Common myeloid progenitor, CD34-positive (primary cell): ENCODE data around the gene CNTNAP4.

ENCODE experiments used
- CTCF ChIA-PET: fragments of 350-600 bp; sonication (Branson Sonifier 250); formaldehyde crosslinking; loops from one replicate; lab custom pipeline; 2021; ENCODE audit warnings: antibody characterized with exemption; lab: Charles Lee
- POLR2A ChIA-PET: fragments of 350-600 bp; sonication (Branson Sonifier 250); formaldehyde crosslinking; loops from one replicate; lab custom pipeline; 2021; ENCODE audit warnings: antibody characterized with exemption; lab: Charles Lee
- DNase-seq, 3 donors: peaks; one replicate each; pipeline versions ENCODE4 v3.0.0 to v3.0.0-alpha.2; 2013
- H3K27ac ChIP-seq, 2 experiments: 1 replicate in 1 of 2; 2 replicates in 1 of 2; pipeline ENCODE4 v1.7.0; 2013; ENCODE audit warnings: inconsistent platforms in 2 of 2, low read length in 2 of 2, mild to moderate bottlenecking in 2 of 2, low read depth in 1 of 2, moderate library complexity in 1 of 2; ENCODE audit not compliant: severe bottlenecking in 2 of 2, insufficient read depth in 1 of 2, poor library complexity in 1 of 2
- H3K27me3 ChIP-seq, 5 experiments: replicated peaks in 2 of 5; 1 replicate in 3 of 5; 2 replicates in 2 of 5; pipeline versions ENCODE4 v1.6.1 to v1.7.0; 2013; ENCODE audit warnings: low read length in 4 of 5, mild to moderate bottlenecking in 2 of 5, moderate library complexity in 2 of 5, inconsistent platforms in 1 of 5; ENCODE audit not compliant: insufficient read depth in 5 of 5, control insufficient read depth in 4 of 5
- H3K36me3 ChIP-seq, 4 experiments: 1 replicate in 2 of 4; 2 replicates in 2 of 4; pipeline versions ENCODE4 v1.6.1 to v1.7.0; 2013; ENCODE audit warnings: low read length in 3 of 4, control low read depth in 1 of 4, mild to moderate bottlenecking in 1 of 4; ENCODE audit not compliant: control insufficient read depth in 4 of 4, insufficient read depth in 4 of 4
- H3K4me1 ChIP-seq, 4 experiments: 1 replicate in 3 of 4; 2 replicates in 1 of 4; pipeline versions ENCODE4 v1.6.1 to v1.7.1; 2013; ENCODE audit warnings: low read length in 3 of 4, mild to moderate bottlenecking in 3 of 4, control low read depth in 1 of 4, inconsistent platforms in 1 of 4, moderate library complexity in 1 of 4; ENCODE audit not compliant: control insufficient read depth in 4 of 4, insufficient read depth in 4 of 4; ENCODE audit errors: control extremely low read depth in 1 of 4
- H3K4me3 ChIP-seq, 7 experiments: 1 replicate in 4 of 7; 2 replicates in 3 of 7; pipeline versions ENCODE4 v1.5.1 to v1.7.0; 2013; ENCODE audit warnings: mild to moderate bottlenecking in 7 of 7, low read length in 6 of 7, moderate library complexity in 6 of 7, inconsistent platforms in 2 of 7, low read depth in 2 of 7, control low read depth in 1 of 7; ENCODE audit not compliant: insufficient read depth in 4 of 7, control insufficient read depth in 1 of 7; ENCODE audit errors: extremely low read depth in 1 of 7
- H3K9me3 ChIP-seq, 5 experiments: 1 replicate in 4 of 5; 2 replicates in 1 of 5; pipeline versions ENCODE4 v1.6.1 to v1.7.1; 2013; ENCODE audit warnings: low read length in 4 of 5, mild to moderate bottlenecking in 2 of 5, inconsistent platforms in 1 of 5, low read depth in 1 of 5, moderate library complexity in 1 of 5; ENCODE audit not compliant: control insufficient read depth in 4 of 5, insufficient read depth in 2 of 5; ENCODE audit errors: control extremely low read depth in 1 of 5
- WGBS: methylation state at CpG from one replicate; pipeline ENCODE4 v1.1.5; 2013; ENCODE audit not compliant: insufficient coverage; 5-methylcytosine and 5-hydroxymethylcytosine counted together

The CNTNAP4 gene

DNA sequence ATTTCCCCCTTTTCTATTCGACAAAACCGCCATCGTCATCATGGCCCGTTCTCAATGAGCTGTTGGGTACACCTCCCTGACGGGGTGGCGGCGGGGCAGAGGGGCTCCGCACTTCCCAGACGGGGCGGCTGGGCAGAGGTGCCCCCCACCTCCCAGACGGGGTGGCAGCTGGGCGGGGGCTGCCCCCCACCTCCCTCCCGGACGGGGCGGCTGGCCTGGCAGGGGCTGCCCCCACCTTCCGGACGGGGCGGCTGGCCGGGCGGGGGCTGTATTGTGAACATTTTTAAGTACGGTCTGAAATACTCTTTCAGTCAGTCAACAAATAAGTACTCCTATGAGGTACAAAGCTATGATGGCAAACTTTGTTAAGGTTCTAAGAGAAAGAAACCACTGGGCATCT lies 222.8 kb downstream of the CNTNAP4 start:
- no peaks in the 10 kb centered on the region for H3K27me3 ChIP-seq
- no peaks in the 10 kb centered on the region for H3K4me1 ChIP-seq
- CTCF ChIA-PET, result no interaction called here
- POLR2A ChIA-PET, result no interaction called here
- 100% methylated on average over 7 of the region's 21 CpGs for WGBS
- H3K36me3 ChIP-seq, result no peaks in the 10 kb centered on the region
- DNase-seq, result no peak
- H3K9me3 ChIP-seq, result no peaks in the 10 kb centered on the region
- H3K4me3 ChIP-seq, result no peak overlapping the region
- no peak overlapping the region for H3K27ac ChIP-seq

DNA sequence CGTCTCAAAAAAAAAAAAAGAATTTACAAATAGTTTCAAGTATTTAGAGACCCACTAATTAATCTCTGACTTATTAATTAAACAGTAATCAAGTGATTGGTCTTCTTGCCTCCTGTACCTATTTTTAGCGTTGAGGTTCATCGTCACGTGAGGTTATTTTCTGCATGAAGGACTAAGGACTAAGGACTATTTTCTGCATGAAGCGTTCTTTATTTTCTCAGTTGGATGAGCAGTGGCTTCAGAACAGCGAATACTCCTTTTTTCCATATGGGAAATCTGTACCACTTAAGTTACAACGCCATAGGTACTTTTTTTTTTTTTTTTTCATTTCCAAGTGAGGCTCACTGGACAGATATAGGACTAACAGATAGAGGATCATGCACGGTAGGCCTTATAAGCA lies 224.9 kb downstream of the CNTNAP4 start:
- no peaks in the 10 kb centered on the region for H3K27me3 ChIP-seq
- H3K36me3 ChIP-seq, result no peaks in the 10 kb centered on the region
- H3K4me1 ChIP-seq, result no peaks in the 10 kb centered on the region
- no peak overlapping the region for H3K27ac ChIP-seq
- H3K9me3 ChIP-seq, result no peaks in the 10 kb centered on the region
- 100% methylated on average over 7 of the region's 8 CpGs for WGBS
- ChIA-PET CTCF (no interaction called here), POLR2A (no interaction called here)
- H3K4me3 ChIP-seq, result no peak overlapping the region
- no peak for DNase-seq

DNA sequence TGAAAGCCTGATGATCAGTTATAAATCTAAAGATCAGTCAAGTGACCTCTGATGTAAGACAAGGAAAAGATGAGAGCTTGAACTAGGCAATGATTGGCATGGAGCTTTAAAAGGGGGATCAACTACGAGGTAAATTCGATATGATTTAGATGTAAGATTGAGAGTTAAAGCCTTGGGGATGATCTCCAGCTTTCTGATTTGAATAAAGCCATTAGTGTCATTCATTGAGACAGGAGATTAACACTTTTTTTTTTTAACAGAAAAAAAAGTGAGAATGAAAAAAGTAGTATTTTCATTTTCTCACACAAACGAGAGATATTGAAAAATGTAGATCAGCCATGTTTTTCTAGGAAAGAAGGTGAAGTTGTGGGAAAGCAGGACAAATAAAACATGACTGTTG lies 225.4 kb downstream of the CNTNAP4 start:
- POLR2A ChIA-PET, result no interaction called here
- Histone ChIP-seq H3K36me3 (no peaks in the 10 kb centered on the region), H3K9me3 (no peaks in the 10 kb centered on the region), H3K4me3 (no peak overlapping the region), H3K27me3 (no peaks in the 10 kb centered on the region), H3K4me1 (no peaks in the 10 kb centered on the region), H3K27ac (no peak overlapping the region)
- CTCF ChIA-PET, result no interaction called here
- no CpG with 5 or more reads among the region's 3 CpGs for WGBS
- no peak for DNase-seq

DNA sequence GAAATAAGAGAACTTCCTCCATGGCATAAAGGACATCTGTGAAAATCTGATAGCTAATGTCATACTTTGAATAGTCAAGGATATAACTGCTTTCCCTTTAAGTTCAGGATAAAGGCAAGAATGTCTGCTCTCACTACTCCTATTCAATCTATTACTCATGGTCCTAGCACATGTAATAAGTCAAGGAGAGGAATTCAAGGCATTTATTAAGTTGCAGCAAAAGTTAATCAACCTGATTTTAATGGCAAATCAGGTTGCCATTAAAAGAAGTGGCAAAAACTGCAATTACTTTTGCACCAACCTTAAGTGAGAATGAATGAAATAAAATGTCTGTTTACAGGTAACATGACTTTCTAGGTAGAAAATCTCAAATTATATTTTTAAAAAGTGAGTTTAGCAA lies 225.9 kb downstream of the CNTNAP4 start:
- POLR2A ChIA-PET, result no interaction called here
- Histone ChIP-seq H3K9me3 (no peaks in the 10 kb centered on the region), H3K27ac (no peak overlapping the region), H3K4me1 (no peaks in the 10 kb centered on the region), H3K36me3 (no peaks in the 10 kb centered on the region), H3K4me3 (no peak overlapping the region), H3K27me3 (no peaks in the 10 kb centered on the region)
- CTCF ChIA-PET, result no interaction called here
- DNase-seq, result no peak

DNA sequence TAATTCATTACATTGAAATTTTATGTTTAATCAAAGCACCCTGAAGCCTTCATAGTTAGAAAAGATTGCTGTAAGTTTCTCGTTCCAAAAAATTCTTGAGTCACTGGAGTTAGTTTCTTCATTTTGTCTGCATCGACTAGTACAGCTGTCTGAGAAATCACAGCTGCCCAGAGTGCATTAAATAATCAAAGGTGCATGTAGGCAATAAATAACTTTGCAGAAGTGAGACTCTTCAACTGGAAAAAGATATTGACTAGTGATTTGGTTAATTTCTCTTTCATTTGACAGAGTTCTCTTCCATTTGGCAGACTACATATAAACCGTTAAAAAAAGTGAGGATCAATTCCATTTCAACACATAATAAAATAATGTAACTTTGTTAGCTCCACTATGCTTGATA lies 234.0 kb downstream of the CNTNAP4 start:
- Histone ChIP-seq H3K27me3 (no peaks in the 10 kb centered on the region), H3K27ac (no peak overlapping the region), H3K4me3 (no peak overlapping the region), H3K36me3 (no peaks in the 10 kb centered on the region), H3K9me3 (no peaks in the 10 kb centered on the region), H3K4me1 (no peaks in the 10 kb centered on the region)
- no peak for DNase-seq
- ChIA-PET CTCF (interaction anchor here (0.6 kb wide), 1 partner anchor 9 kb away, joined by 3 read pairs; no protein-coding TSS in a partner anchor), POLR2A (no interaction called here)
- WGBS, result 100% methylated on average over 1 of the region's 3 CpGs

DNA sequence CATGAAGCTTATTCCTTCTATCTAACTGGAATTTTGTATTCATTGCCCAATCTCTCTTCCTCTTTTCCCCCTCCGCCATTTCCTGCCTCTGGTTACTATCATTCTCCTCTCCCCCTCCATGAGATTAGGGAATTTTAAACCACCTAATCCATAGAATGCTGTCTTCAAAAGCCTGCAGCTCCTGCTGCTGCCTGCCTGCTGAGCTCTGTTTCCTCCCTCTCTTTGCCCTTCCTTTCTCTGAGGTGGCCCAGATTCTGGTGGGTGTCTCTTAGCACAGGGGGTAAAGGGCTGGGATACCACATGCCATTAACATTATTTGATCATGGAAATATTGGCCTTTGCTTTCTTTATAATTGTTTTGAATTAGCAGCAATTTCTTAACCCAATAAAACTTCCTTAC lies 241.6 kb downstream of the CNTNAP4 start:
- H3K4me3 ChIP-seq, result no peak overlapping the region
- H3K27ac ChIP-seq, result no peak overlapping the region
- no peaks in the 10 kb centered on the region for H3K36me3 ChIP-seq
- no peak for DNase-seq
- no peaks in the 10 kb centered on the region for H3K4me1 ChIP-seq
- no peaks in the 10 kb centered on the region for H3K9me3 ChIP-seq
- POLR2A ChIA-PET, result no interaction called here
- H3K27me3 ChIP-seq, result no peaks in the 10 kb centered on the region
- CTCF ChIA-PET, result no interaction called here
- 100% methylated on average over 1 of the region's 1 CpG for WGBS

DNA sequence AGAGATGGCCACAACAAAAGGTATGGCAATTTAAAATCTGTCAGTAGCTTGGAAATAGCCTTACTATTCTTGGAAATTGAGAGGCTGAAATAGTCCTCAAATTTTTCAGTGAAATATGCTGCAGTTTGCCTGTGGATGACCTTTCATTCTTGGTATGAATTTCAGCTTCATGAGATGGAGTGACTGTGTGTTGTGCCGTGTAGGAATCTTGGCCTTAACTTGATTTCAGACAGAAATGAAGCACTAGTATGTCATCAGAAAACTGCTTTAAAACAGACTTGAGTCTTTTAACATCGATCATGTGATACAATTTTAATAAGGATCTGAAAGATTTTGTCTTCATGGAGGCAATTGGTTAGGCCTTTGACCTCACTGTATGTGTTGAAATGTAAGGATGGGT lies 247.2 kb downstream of the CNTNAP4 start:
- Histone ChIP-seq H3K4me3 (no peak overlapping the region), H3K36me3 (no peaks in the 10 kb centered on the region), H3K27me3 (no peaks in the 10 kb centered on the region), H3K9me3 (no peaks in the 10 kb centered on the region), H3K27ac (no peak overlapping the region), H3K4me1 (no peaks in the 10 kb centered on the region)
- ChIA-PET CTCF (no interaction called here), POLR2A (no interaction called here)
- WGBS, result 82% methylated on average over 2 of the region's 2 CpGs
- DNase-seq, result no peak
